Lung microvascular endothelial cell (primary cell): ENCODE results near the gene ETAA1. TPM values are rescaled to one million over a fixed set of nuclear protein-coding genes. Genes with fewer than 3 reads are reported as not detected.

ENCODE experiments used
- DNase-seq, 2 donors: peaks; one replicate each; pipeline versions ENCODE4 v3.0.0 to v3.0.0-alpha.2; 2010; ENCODE audit warnings: low read depth in 2 of 2
- total RNA-seq: library from RNA; depleted of rRNA; stranded (reverse); fragments of >200 nt; gene quantifications from 2 replicates; pipeline ENCODE4 v1.2.1, GENCODE V29; 2014

ETAA1 gene
- total RNA-seq, 1 donor from 2014 or later: 11.5 TPM

DNA sequence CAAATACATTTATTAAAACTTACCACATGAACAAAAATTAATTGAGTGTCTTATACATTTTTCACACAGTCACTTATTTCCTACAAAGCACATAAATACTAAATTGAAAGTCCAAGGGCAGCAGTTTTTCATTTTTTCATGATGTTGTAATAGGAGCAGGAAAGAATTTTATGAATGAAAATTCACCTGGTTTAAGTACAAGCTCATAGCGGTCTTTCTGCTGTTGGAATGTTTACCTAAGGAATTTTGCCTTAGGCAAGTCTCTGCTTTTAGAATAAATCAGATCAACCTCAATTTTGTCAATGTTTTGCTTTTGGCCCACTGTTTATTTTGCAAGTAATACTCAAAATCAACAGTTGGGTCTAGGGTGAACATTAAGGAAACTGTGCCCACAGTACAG is 40.0 kb downstream of the ETAA1 start:
- no peak for DNase-seq

DNA sequence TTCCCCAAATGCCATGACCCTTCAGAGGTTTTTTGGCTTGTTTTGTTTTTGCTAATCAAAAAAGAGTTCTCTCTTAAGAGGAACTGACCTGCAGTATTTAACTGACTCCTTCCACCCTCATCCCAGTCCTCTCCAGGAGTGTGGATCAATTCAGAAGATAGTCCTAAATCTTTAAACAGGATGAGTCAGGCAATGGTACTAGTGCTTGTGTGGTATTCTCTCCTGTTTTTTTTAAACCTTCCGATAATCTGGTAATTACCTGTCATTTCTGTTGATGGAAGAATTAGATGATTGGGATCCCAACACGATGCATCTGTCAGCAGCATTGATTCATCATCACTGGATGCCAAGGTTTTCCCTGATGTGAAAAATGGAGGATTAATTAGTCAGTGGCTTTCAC is 41.2 kb downstream of the ETAA1 start:
- DNase-seq: no peak

DNA sequence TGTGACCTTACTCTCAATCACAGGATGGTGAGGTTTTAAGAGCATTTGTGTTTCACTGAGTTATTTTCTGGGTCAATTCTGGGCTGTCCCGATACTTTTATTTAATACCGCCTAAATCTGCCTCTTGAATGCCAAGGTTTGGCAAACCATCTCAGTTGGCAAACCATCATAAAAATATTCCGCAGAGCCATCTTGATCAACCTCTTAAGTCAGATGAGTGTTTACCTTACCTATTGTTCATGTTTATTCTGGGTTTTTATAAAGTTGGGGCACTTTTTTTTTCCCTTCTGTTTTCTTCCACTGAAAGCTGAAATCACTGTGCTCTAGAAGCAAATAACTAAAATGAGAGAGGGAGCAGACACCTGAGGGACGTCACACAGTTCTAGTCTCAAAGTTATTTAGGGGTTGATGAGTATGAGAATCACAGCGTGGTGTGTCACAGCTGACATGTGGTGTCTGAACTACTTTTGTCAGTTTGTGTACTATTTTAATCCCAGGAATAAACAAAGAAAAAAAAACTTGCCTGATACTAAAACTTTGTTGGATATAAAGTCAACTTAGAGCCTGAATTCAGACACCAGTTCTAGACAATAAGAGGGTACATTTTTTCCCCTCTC is 48.6 kb downstream of the ETAA1 start:
- DNase-seq: no peak

DNA sequence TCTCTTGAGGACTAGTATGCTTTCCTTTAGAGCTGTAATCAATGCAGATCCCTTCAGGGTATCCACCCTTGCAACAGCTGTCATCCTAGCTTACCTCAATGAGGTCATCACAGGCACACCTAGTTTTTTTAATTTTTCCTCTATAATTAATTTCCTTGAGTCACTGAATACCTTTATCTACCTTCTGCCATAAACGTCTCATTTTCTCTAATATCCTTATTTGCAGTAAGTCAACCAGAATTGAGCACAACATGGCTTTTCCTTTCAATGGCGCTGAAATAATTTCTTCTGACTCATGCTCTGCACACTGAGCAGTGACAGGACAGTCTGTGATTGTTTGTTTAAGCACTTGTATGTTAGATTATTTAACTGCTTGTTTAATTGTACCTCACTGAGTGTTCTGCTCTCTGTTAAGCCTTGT is 49.4 kb downstream of the ETAA1 start:
- peak in 1 of 2 donors; percentile 60 for DNase-seq

DNA sequence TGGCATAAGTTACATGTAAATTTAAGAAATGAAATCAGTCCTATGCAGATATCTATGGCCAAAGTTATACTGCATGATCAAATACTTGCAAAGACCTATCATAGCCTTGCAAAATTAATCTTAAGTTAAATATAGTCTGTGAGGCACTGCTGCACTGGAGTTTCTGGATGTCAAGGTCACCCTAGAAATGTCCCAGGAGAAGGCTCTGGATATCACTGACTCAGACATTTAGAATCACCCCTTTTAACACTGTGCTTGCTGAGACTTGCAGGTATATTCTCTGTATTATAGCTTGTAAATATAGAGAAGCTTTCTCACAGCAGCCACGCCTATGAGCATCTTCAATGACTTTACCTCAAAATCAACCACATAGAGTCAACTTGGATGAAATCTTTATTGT is 51.5 kb downstream of the ETAA1 start:
- no peak for DNase-seq

DNA sequence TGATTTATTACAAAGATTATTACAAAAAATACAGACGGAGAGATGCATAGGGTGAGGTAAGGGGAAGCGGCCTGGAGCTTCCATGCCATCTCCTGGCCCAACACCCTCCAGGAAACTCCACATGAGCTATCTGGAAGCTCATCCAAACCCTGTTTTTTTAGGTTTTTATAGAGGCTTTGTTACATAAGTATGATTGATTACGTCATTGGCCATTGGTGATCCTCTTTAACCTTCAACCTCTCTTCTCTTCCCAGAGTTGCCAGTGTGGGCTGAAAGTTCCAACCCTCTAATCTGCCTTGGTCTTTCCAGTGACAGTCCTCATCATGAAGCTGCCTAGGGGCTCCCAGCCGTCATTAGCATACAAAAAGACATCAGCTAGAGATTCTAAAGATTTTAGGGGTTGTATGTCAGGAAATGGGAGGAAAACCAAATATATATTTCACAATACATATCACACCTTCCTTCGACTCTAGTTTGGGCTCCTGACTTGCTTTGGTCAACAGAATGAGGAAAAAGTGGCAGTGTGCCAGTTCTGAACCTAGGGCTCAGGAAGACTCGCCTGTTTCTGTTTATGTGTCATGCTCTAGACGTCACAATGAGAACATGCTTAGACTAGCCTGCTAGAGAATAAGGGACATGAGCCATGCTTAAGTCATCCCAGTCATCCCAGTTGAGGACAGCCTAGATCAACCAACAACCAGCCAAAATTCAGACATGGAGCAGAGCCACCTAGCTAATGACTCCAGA is 54.1 kb downstream of the ETAA1 start:
- peak; percentile 76 to 94 for DNase-seq

- DNase-seq: peak in 1 of 2 donors; percentile 51
These were observed 56.2 kb downstream of the ETAA1 start for GRCh38 chr2:67453310-67453709.

- peak in 1 of 2 donors; percentile 59 for DNase-seq
These were observed 58.3 kb downstream of the ETAA1 start for GRCh38 chr2:67455219-67456142.

GRCh38 chr2:67456428-67456827 is 59.3 kb downstream of the ETAA1 start:
- DNase-seq: no peak

- no peak for DNase-seq
These were observed 60.6 kb downstream of the ETAA1 start for GRCh38 chr2:67457699-67458098.

GRCh38 chr2:67459761-67460160 is 62.6 kb downstream of the ETAA1 start:
- DNase-seq: peak in 1 of 2 donors; percentile 27
